Putamen (tissue), 1 donor: ENCODE data around the gene ZNF213.

Experiments used
- DNase-seq: peaks from one replicate; pipeline ENCODE4 v3.0.0-alpha.2; 2016; ENCODE audit warnings: low spot score

Gene ZNF213, protein sequence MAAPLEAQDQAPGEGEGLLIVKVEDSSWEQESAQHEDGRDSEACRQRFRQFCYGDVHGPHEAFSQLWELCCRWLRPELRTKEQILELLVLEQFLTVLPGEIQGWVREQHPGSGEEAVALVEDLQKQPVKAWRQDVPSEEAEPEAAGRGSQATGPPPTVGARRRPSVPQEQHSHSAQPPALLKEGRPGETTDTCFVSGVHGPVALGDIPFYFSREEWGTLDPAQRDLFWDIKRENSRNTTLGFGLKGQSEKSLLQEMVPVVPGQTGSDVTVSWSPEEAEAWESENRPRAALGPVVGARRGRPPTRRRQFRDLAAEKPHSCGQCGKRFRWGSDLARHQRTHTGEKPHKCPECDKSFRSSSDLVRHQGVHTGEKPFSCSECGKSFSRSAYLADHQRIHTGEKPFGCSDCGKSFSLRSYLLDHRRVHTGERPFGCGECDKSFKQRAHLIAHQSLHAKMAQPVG

DNA sequence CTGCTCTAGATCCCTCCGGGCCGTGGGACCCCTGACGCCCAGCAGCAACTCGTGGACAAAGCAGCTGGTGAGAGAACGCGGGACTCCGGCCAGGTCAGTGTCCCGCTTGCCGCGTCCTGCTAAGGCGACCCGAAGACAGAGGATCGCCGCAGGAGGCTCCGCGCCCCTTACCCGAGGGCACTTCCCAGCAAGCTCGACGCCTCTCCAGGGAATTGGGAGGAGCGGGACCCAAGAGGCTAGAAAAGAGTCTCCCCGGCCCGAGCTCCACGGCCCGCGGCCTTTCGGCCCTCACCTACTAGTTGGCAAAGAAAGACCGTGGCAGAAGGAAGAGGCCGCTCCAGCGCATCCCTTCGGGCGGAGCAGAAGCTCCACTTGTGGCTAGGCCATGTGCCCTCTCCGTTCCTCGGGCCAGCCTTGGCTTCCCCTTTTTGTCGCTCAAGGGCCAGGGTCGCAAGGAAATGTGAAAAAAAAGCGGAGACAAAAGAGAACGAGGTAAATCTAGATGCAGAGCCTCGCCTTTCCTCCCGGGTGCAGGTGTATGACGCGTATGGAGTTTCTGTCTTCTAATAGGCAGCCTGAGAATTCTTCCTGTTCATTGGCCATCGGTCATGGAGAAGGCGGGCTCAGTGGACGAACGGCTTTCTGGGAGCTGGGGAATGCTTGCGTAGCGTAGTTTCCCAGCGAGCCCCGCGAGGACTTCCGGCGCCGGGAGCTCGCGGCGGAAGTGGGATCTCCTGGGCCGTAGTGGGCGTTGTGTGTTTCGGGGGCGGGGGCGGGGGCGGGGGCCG, at the start of gene ZNF213:
Gene ZNF213, plus strand, starts transcription at position 692 of the 788 bp plus-strand sequence. CDS start 2,252 bp downstream, outside the sequence.
- peak; percentile 98 for DNase-seq

DNA sequence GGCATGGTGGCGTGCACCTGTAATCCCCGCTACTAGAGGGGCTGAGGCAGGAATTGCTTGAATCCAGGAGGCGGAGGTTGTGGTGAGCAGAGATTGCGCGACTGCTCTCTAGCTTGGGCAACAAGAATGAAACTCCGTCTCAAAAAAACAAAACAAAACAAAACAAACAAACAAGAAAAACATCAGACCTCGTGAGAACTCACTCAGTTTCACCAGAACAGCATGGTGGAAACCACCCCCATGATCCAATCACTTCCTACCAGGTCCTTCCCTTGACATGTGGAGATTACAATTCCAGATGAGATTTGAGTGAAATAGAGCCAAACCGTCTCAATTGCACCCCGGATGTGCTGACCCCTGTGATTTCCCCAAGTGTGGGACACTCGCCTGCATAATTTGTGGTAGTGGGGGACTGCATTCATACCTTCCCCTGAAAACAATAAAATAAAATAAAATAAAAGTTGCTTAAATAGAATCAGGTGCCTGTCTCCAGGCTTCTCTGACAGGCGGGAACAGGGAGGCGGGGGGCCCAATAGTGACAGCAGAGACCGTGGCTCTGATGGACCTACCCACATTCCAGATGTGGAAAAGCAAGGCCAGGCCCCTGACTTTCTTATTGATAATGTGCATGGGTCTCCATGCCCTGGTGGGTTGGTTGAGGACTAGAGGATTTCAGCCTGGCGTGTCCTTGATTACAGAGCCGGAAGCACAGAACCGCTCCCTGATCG, 48.8 kb upstream of the ZNF213 start:
- DNase-seq: no peak

- DNase-seq: no peak
These were observed 48.1 kb upstream of the ZNF213 start for GRCh38 chr16:3086596-3087242.

DNA sequence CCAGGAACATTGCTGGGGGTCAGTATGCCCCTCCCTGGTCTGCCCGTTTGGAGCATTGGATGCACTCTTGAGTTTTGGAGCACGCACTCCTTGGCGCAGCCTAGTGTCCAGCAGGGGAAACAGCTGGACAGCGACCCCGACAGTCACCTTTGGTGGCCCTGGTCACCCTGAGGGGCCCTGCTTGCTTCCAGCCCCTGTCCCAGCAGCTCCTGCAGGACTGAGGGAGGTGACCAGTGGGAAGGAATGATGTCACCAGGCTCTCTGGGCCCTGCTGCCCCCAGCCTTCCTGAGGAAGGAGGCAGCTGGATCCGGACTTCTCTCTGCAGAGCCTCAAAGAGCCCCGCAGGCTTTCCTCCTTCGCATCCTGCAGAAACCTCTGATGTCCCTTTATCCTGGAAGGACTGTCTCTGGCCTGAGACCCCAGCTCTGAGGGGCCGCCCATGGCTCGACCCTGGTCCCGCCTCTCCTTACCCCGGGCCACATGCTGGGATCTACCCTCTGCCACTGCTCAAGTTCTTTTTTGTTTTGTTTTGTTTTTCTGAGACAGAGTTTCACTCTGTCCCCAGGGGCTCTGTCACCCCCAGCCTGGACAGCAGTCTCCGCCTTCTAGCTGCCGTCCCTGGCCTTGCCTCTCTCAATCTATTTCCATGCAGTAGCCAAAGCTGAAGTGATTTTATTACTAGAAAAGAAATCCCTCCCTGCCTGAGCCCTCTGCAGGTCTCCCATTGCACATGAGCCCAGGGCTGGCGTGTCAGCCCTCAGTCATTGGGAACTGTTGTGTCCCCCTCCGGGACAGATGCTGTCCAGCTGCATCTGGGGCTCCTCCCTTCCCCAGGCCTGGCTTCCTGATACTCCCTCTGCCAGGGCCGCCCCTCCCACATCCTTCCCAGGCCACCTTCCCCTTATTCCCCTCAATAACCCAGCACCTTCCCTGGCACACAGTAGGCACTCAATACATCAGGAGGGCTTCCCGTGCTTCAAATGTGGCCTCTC, 47.3 kb upstream of the ZNF213 start:
- no peak for DNase-seq

GRCh38 chr16:3088450-3088849, 46.4 kb upstream of the ZNF213 start:
- no peak for DNase-seq

GRCh38 chr16:3088925-3089716, 45.7 kb upstream of the ZNF213 start:
- DNase-seq: no peak

DNA sequence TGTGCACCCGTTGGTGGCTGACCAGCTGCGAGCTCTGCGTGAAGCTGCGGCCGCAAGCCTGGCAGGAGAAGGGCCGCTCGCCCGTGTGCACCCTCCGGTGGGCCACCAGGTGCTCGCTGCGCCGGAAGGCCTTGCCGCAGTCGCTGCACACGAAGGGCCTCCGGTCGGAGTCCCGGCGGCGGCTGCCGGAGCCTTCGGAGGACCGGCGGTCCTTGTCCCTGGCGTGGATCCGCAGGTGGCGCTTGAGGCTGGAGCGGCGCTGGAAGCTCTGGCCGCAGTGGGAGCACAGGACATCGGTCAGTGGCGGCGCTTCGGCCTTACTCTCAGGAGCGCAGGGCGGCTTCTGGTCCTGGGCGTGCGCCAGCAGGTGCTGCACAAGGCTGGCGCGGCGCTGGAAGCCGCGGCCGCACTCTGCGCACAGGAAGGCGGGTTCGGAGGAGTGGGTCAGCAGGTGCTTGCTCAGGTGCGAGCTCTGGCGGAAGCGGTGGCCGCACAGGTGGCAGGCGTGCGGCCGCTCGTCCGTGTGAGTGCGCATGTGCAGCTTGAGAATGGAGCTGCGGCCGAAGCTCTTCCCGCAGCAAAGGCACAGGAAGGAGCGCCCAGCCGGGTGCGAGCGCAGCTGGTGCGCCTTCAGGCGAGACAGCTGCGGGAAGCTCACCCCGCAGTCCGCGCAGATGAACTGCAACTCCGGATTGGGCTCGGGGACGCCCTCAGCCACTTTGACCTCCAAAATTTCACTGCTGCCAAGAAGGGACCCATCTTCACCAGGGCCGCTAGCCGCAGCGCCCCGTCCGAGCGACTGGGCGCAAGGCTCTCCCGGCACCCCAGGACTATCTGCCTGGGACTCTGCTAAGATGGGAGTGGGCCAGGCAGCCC, 44.9 kb upstream of the ZNF213 start:
- DNase-seq: no peak

DNA sequence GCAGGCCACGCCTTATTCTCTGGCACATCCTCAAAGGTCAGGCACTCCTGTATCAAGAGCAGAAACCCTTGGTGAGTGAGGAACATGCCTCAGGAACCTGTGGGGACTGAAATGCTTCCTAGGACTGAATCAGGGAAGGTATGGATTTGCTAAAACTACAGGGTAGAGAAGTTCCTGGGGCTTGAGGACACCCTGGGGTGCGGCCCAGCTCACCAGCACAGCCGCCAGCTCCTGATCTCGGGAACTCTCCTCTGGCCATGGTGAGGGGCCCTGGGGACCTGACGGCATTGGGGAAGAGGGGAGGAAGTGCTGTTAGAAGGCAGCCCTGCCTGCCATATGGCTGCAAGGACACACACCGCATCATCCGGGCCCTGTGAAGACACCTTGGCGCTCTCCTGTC, 43.3 kb upstream of the ZNF213 start:
- no peak for DNase-seq

DNA sequence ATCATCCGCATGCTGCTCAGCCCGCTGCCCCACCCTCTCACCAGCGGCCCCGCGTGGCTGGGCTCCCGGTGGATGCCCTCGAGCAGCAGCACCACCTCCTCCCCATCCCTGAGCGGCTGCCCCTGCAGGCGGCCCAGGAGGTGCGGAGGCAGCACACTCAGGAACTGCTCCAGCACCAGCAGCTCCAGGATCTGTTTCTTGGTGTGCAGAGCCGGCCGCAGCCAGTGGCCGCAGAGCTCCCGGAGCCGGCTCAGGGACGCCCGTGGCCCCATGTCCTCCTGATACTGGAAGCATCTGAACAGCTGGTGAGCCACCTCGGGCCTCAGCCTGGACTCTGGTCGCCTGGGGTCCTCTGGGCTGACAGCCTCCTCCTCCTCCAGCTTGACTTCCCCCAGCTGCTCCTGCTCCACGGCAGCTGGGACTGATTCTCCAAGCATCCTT, 42.3 kb upstream of the ZNF213 start:
- no peak for DNase-seq

DNA sequence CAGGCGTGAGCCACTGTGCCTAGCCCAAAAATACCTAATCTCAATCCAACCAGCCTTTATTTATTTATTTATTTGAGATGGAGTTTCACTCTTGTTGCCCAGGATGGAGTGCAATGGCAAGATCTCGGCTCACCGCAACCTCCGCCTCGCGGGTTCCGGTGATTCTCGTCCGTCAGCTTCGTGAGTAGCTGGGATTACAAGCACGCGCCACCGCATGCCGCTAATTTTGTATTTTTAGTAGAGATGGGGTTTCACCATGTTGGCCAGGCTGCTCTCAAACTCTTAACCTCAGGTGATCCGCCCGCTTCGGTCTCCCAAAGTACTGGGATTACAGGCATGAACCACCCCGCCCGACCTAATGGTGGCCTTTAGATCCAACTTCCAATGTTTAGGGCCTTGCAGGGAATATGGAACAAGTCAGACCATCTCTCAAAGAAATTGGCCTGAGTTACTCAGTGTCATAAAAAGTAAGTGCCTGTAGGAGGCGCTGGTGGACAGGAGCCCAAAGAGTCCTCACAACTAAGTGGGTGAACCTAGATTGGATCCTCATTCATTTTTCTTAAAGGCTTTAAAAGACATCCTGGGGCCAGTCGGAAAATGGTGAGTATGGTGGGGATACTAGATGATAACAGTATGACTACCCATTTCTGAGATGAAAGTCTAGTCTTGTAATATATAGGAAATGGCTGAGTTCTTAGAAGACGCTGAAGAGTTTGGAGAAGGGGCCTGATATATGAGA, 40.4 kb upstream of the ZNF213 start:
- DNase-seq: no peak

DNA sequence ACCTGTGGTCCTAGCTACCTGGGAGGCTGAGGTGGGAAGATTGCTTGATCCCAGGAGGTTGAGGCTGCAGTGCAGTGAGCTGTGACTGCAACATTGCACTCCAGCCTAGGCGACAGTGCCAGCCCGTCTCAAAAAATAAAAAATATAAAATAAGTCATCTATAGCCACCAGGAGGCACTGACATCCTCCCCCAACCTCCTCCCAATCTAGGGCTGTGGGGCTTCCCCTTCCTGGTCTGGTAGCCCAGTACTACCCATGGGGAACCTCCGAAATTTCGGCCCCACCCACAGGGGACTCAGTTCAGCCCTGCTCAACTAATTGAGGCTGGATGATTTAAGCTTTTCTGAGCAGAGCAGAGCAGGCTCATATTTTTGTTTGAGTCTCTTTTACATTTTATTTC, 39.0 kb upstream of the ZNF213 start:
- no peak for DNase-seq

DNA sequence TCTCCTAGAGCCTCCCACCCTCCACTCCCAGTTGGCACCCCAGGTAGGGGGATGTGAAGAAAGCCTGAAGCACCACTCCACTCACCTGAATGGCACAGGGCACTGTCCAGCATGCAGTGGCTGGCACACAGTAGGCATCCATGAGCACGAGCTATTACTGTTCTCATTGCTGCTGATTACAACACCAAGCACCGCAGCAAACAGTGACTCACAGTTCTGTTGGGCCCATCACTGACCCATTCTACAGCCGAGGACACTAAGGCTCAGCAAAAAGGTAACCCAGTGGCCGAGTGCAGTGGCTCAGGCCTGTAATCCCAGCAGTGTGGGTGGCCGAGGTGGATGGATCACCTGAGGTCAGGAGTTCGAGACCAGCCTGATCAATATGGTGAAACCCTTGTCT, 38.5 kb upstream of the ZNF213 start:
- no peak for DNase-seq

- no peak for DNase-seq
These were observed 37.6 kb upstream of the ZNF213 start for GRCh38 chr16:3097266-3097665.

GRCh38 chr16:3098459-3099394, 36.1 kb upstream of the ZNF213 start, which contains the start of gene ZSCAN10:
Gene ZSCAN10 (minus strand): TSS chr16:3099294. CDS start chr16:3092937, 6,357 bp downstream.
- DNase-seq: no peak

DNA sequence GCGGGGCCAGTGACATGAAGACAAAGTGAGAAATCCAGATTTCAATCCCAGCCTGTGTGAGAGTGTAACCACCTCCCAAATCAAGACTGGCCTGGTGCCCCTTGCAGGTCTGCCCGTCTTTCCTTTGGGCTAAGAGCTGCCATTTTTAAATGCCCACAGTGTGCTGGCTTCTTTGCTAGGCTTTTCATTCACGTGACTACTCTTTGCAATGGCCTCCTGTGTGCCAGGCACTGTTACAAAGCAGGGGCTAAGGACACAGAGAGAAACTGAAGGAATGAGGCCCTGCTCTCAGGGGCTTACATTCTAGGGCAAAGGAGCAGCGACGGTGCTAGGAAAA, 35.5 kb upstream of the ZNF213 start:
- DNase-seq: no peak

DNA sequence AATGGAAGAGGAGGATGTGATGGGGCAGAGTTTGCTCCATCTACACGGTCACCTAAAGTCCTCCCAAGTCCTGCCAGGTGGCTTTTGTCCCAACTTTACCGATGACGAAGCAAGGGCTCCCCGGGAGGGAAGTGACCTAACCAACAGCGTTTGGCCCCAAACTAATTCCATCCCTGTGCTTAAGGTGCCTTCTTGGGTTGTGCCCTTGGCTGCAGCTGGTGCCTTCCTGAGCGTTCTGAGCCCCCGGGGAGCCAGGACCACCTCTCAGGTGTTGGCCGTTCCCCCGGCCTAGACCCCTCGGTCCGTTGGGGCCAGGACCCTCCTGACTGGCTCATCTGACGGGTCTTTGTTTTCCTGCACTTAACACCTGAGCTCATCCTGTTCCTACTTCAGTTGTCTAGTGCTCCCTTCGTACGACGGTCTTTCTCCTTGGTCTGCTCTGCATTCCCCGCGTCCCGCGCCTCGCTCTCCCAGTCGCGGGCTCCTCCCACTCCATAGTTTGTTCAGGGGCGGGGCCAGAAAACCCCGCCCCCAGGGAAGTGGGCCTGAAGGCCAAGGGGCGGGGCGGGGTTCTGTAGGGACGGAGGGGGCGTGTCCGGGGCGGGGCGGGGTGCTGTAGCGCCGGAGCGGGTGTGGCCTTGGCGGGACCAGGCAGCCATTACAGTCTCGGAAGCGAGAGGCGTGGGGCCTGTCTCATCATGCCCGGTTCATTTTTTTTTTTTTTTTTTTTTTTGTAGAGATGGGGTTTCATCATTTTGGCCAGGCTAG, 34.9 kb upstream of the ZNF213 start:
- DNase-seq: peak; percentile 64
